Measurements from ENCODE around the gene MAP1B. TPM values are rescaled to one million over a fixed set of nuclear protein-coding genes. Genes with fewer than 3 reads are reported as not detected.
A peak's percentile ranks its signal among the peaks of the same experiment; 100 is the strongest.
"Not testable (repeated sequence)": the region's sequence is repeated elsewhere in the genome, so short reads cannot be mapped to it uniquely, and the experiment has no call there.

MAP1B gene
- total RNA-seq, 2 donors from 2014 or later = 0.04 to 0.11 TPM

GRCh38 chr5:72082048-72082447 is 25.2 kb upstream of the MAP1B start:
- H3K27me3 Mint-ChIP-seq = peaks cover 47% of the 10 kb centered on the region
- H3K36me3 Mint-ChIP-seq (ENCODE audit: low read depth) = no peaks in the 10 kb centered on the region

GRCh38 chr5:72084876-72085275 is 22.4 kb upstream of the MAP1B start:
- ATAC-seq (replicated peaks) = no peak
- H3K27me3 Mint-ChIP-seq = peaks cover 41% of the 10 kb centered on the region
- no peaks in the 10 kb centered on the region for H3K9me3 Mint-ChIP-seq
- no peak overlapping the region for H3K4me3 Mint-ChIP-seq
- no peak overlapping the region for H3K27ac Mint-ChIP-seq
- no peaks in the 10 kb centered on the region for H3K36me3 Mint-ChIP-seq (ENCODE audit: low read depth)
- H3K4me1 Mint-ChIP-seq = no peaks in the 10 kb centered on the region

More at GRCh38 chr5:72082048-72082447, 25.2 kb upstream of the MAP1B start:
- Mint-ChIP-seq H3K9me3 (no peaks in the 10 kb centered on the region), H3K4me3 (no peak overlapping the region), H3K27ac (no peak overlapping the region), H3K4me1 (no peaks in the 10 kb centered on the region)
- ATAC-seq (replicated peaks) = no peak

- H3K36me3 Mint-ChIP-seq (ENCODE audit: low read depth) = no peaks in the 10 kb centered on the region
- no peak overlapping the region for H3K27ac Mint-ChIP-seq
- ATAC-seq (replicated peaks) = no peak
- H3K9me3 Mint-ChIP-seq = no peaks in the 10 kb centered on the region
- no peaks in the 10 kb centered on the region for H3K4me1 Mint-ChIP-seq
- peaks cover 40% of the 10 kb centered on the region for H3K27me3 Mint-ChIP-seq
- H3K4me3 Mint-ChIP-seq = no peak overlapping the region
Observed at GRCh38 chr5:72085319-72085718, 22.0 kb upstream of the MAP1B start.

GRCh38 chr5:72089713-72090112 is 17.6 kb upstream of the MAP1B start:
- H3K36me3 Mint-ChIP-seq (ENCODE audit: low read depth); H3K27ac Mint-ChIP-seq; H3K4me1 Mint-ChIP-seq; H3K9me3 Mint-ChIP-seq; ATAC-seq (replicated peaks); H3K4me3 Mint-ChIP-seq: not testable (repeated sequence)
- H3K27me3 Mint-ChIP-seq = peaks cover 23% of the 10 kb centered on the region

GRCh38 chr5:72092074-72092473 is 15.2 kb upstream of the MAP1B start:
- H3K27ac Mint-ChIP-seq = no peak overlapping the region
- H3K4me3 Mint-ChIP-seq = no peak overlapping the region
- H3K4me1 Mint-ChIP-seq = no peaks in the 10 kb centered on the region
- H3K36me3 Mint-ChIP-seq (ENCODE audit: low read depth) = no peaks in the 10 kb centered on the region
- ATAC-seq (replicated peaks) = no peak
- H3K27me3 Mint-ChIP-seq = peaks cover 25% of the 10 kb centered on the region
- H3K9me3 Mint-ChIP-seq = no peaks in the 10 kb centered on the region

- Mint-ChIP-seq H3K4me3 (no peak overlapping the region), H3K27ac (no peak overlapping the region)
- ATAC-seq (replicated peaks) = peak; percentile 64
Observed at GRCh38 chr5:72093217-72093616, 14.1 kb upstream of the MAP1B start.

GRCh38 chr5:72093824-72094223 is 13.5 kb upstream of the MAP1B start:
- H3K27me3 Mint-ChIP-seq = peaks cover 25% of the 10 kb centered on the region
- peak; percentile 67 for ATAC-seq (replicated peaks)
- H3K4me3 Mint-ChIP-seq = no peak overlapping the region
- no peaks in the 10 kb centered on the region for H3K36me3 Mint-ChIP-seq (ENCODE audit: low read depth)
- H3K27ac Mint-ChIP-seq = no peak overlapping the region
- no peaks in the 10 kb centered on the region for H3K4me1 Mint-ChIP-seq
- H3K9me3 Mint-ChIP-seq = no peaks in the 10 kb centered on the region

More at GRCh38 chr5:72093217-72093616, 14.1 kb upstream of the MAP1B start:
- peaks cover 28% of the 10 kb centered on the region for H3K27me3 Mint-ChIP-seq
- H3K36me3 Mint-ChIP-seq (ENCODE audit: low read depth) = no peaks in the 10 kb centered on the region
- H3K4me1 Mint-ChIP-seq = no peaks in the 10 kb centered on the region
- no peaks in the 10 kb centered on the region for H3K9me3 Mint-ChIP-seq

GRCh38 chr5:72096602-72097188 is 10.6 kb upstream of the MAP1B start:
- Mint-ChIP-seq H3K4me3 (no peak overlapping the region), H3K9me3 (no peaks in the 10 kb centered on the region), H3K27me3 (peaks cover 35% of the 10 kb centered on the region), H3K27ac (no peak overlapping the region), H3K4me1 (no peaks in the 10 kb centered on the region), H3K36me3 (ENCODE audit: low read depth) (no peaks in the 10 kb centered on the region)
- no peak for ATAC-seq (replicated peaks)

GRCh38 chr5:72101828-72102227 is 5.4 kb upstream of the MAP1B start:
- no peak overlapping the region for H3K27ac Mint-ChIP-seq
- H3K27me3 Mint-ChIP-seq = peaks cover 49% of the 10 kb centered on the region
- no peaks in the 10 kb centered on the region for H3K9me3 Mint-ChIP-seq
- H3K4me1 Mint-ChIP-seq = peaks cover 2% of the 10 kb centered on the region
- H3K4me3 Mint-ChIP-seq = no peak overlapping the region
- peaks cover 4% of the 10 kb centered on the region for H3K36me3 Mint-ChIP-seq (ENCODE audit: low read depth)
- ATAC-seq (replicated peaks) = no peak

- H3K4me1 Mint-ChIP-seq = peaks cover 4% of the 10 kb centered on the region
- peaks cover 42% of the 10 kb centered on the region for H3K27me3 Mint-ChIP-seq
- H3K4me3 Mint-ChIP-seq = peak overlapping the region; percentile 31
- H3K36me3 Mint-ChIP-seq (ENCODE audit: low read depth) = peaks cover 11% of the 10 kb centered on the region
- no peak overlapping the region for H3K27ac Mint-ChIP-seq
- no peaks in the 10 kb centered on the region for H3K9me3 Mint-ChIP-seq
- no peak for ATAC-seq (replicated peaks)
Observed at GRCh38 chr5:72106817-72107130, 501 bp upstream of the MAP1B start.

- peaks cover 44% of the 10 kb centered on the region for H3K27me3 Mint-ChIP-seq
- no peak overlapping the region for H3K4me3 Mint-ChIP-seq
- no peak for ATAC-seq (replicated peaks)
- H3K36me3 Mint-ChIP-seq (ENCODE audit: low read depth) = peaks cover 11% of the 10 kb centered on the region
- H3K27ac Mint-ChIP-seq = no peak overlapping the region
- no peaks in the 10 kb centered on the region for H3K9me3 Mint-ChIP-seq
- peaks cover 4% of the 10 kb centered on the region for H3K4me1 Mint-ChIP-seq
Observed at GRCh38 chr5:72107901-72108201, 576 bp downstream of the MAP1B start.

- Mint-ChIP-seq H3K4me3 (no peak overlapping the region), H3K27ac (no peak overlapping the region), H3K9me3 (no peaks in the 10 kb centered on the region), H3K27me3 (peaks cover 45% of the 10 kb centered on the region), H3K4me1 (peaks cover 4% of the 10 kb centered on the region), H3K36me3 (ENCODE audit: low read depth) (peaks cover 11% of the 10 kb centered on the region)
- ATAC-seq (replicated peaks) = no peak
Observed at GRCh38 chr5:72108202-72109061, 1.2 kb downstream of the MAP1B start.

GRCh38 chr5:72109062-72109411 is 1.8 kb downstream of the MAP1B start:
- H3K9me3 Mint-ChIP-seq = no peaks in the 10 kb centered on the region
- peaks cover 11% of the 10 kb centered on the region for H3K36me3 Mint-ChIP-seq (ENCODE audit: low read depth)
- H3K4me1 Mint-ChIP-seq = peaks cover 4% of the 10 kb centered on the region
- H3K4me3 Mint-ChIP-seq = no peak overlapping the region
- no peak overlapping the region for H3K27ac Mint-ChIP-seq
- ATAC-seq (replicated peaks) = no peak
- H3K27me3 Mint-ChIP-seq = peaks cover 49% of the 10 kb centered on the region

GRCh38 chr5:72109625-72110024 is 2.4 kb downstream of the MAP1B start:
- no peak overlapping the region for H3K4me3 Mint-ChIP-seq
- no peak for ATAC-seq (replicated peaks)
- peaks cover 46% of the 10 kb centered on the region for H3K27me3 Mint-ChIP-seq
- H3K4me1 Mint-ChIP-seq = peaks cover 4% of the 10 kb centered on the region
- no peak overlapping the region for H3K27ac Mint-ChIP-seq
- H3K9me3 Mint-ChIP-seq = no peaks in the 10 kb centered on the region
- peaks cover 11% of the 10 kb centered on the region for H3K36me3 Mint-ChIP-seq (ENCODE audit: low read depth)

GRCh38 chr5:72110394-72111013 is 3.2 kb downstream of the MAP1B start:
- Mint-ChIP-seq H3K4me1 (peaks cover 4% of the 10 kb centered on the region), H3K27ac (no peak overlapping the region), H3K4me3 (no peak overlapping the region), H3K36me3 (ENCODE audit: low read depth) (peaks cover 11% of the 10 kb centered on the region), H3K27me3 (peaks cover 45% of the 10 kb centered on the region), H3K9me3 (no peaks in the 10 kb centered on the region)
- no peak for ATAC-seq (replicated peaks)
